ENCODE results near the gene BMP7. TPM values are rescaled to one million over a fixed set of nuclear protein-coding genes. Genes with fewer than 3 reads are reported as not detected.
"Not testable (repeated sequence)": the region's sequence is repeated elsewhere in the genome, so short reads cannot be mapped to it uniquely, and the experiment has no call there.

BMP7 gene
- total and polyA plus RNA-seq, 2 of the 13 experiments (the other 11 are each of a cell fraction or from before 2014, with no cell fraction given), result not detected

GRCh38 chr20:57158474-57158873 lies 108.0 kb downstream of the BMP7 start (continued):
- no peak for TF ChIP-seq NFE2 (CRISPR knock-in tag; IDR thresholded peaks at IDR 0.05)

GRCh38 chr20:57157787-57158186 lies 108.7 kb downstream of the BMP7 start:
- H3K79me2 ChIP-seq (ENCODE audit: insufficient read depth, low read length); H3K4me2 ChIP-seq (ENCODE audit: low read depth, low read length); H3K36me3 ChIP-seq (replicated peaks in 1 of 2; ENCODE audit: control insufficient read depth in 1 of 2, insufficient read depth in 2 of 2, low read length in 2 of 2); H2AFZ ChIP-seq (ENCODE audit: low read length); H3K9me3 ChIP-seq (ENCODE audit: low read length); BruUV-seq (replicated peaks); FAIRE-seq; intact Hi-C loops (cut with micrococcal nuclease; ENCODE audit: unreplicated experiment); ATAC-seq; CTCF ChIA-PET (ENCODE audit: low intra/inter-chr PET ratio, low total read pairs); POLR2A ChIA-PET; H3K4me1 ChIP-seq (ENCODE audit: insufficient read depth, low read length); H4K20me1 ChIP-seq (ENCODE audit: insufficient read depth, low read length); in situ Hi-C loops (cut with HindIII; ENCODE audit: extremely low pct_ligation_motif_present, low pct_unique_long_range_greater_than_20kb); H3K27ac ChIP-seq (ENCODE audit: extremely low read length, insufficient read depth, low read length); DNase-seq (ENCODE audit: low spot score); H3K9ac ChIP-seq (ENCODE audit: insufficient read depth, low read depth, low read length); H3K4me3 ChIP-seq (replicated peaks in 1 of 3; ENCODE audit: insufficient read depth in 1 of 3, low read depth in 2 of 3, low read length in 3 of 3): not testable (repeated sequence)
- WGBS (ENCODE audit: low lambda C conversion rate), result 34% methylated on average over 9 of the region's 9 CpGs
- peaks cover 3 to 32% of the 10 kb centered on the region in 2 experiments; a peak in 3 of 5 replicates for H3K27me3 ChIP-seq (ENCODE audit: control insufficient read depth in 1 of 2, insufficient read depth in 2 of 2, low read length in 2 of 2)

- intact Hi-C loops (cut with micrococcal nuclease; ENCODE audit: unreplicated experiment) (no loop called here), in situ Hi-C loops (cut with HindIII; ENCODE audit: extremely low pct_ligation_motif_present, low pct_unique_long_range_greater_than_20kb) (no loop called here)
- H3K4me2 ChIP-seq (ENCODE audit: low read depth, low read length), result no peak overlapping the region
- no peak overlapping the region for H3K27ac ChIP-seq (ENCODE audit: extremely low read length, insufficient read depth, low read length)
- ChIA-PET CTCF (ENCODE audit: low intra/inter-chr PET ratio, low total read pairs) (no interaction called here), POLR2A (no interaction called here)
- no peak overlapping the region for H3K9ac ChIP-seq (ENCODE audit: insufficient read depth, low read depth, low read length)
- ATAC-seq (no peak), DNase-seq (ENCODE audit: low spot score) (no peak), FAIRE-seq (no peak)
- TF ChIP-seq E2F2 (CRISPR knock-in tag; IDR thresholded peaks at IDR 0.05; ENCODE audit: borderline replicate concordance) (no peak), ZFP36 (IDR thresholded peaks at IDR 0.05; ENCODE audit: borderline replicate concordance, low read depth, low read length, partially characterized antibody) (no peak), ZBTB20 (CRISPR knock-in tag; IDR thresholded peaks at IDR 0.05; ENCODE audit: borderline replicate concordance, low read depth) (no peak), BCL3 (CRISPR knock-in tag; IDR thresholded peaks at IDR 0.05) (no peak), NRL (CRISPR knock-in tag; IDR thresholded peaks at IDR 0.05; ENCODE audit: borderline replicate concordance) (no peak), ZBTB7A (CRISPR knock-in tag; IDR thresholded peaks at IDR 0.05) (no peak), ZNF710 (CRISPR knock-in tag; IDR thresholded peaks at IDR 0.05; ENCODE audit: borderline replicate concordance) (no peak), ZNF713 (CRISPR knock-in tag; IDR thresholded peaks at IDR 0.05) (no peak)
- no peaks in the 10 kb centered on the region for H4K20me1 ChIP-seq (ENCODE audit: insufficient read depth, low read length)
- H3K79me2 ChIP-seq (ENCODE audit: insufficient read depth, low read length), result no peaks in the 10 kb centered on the region
- peaks cover 3 to 26% of the 10 kb centered on the region in 2 experiments; a peak in 3 of 5 replicates for H3K27me3 ChIP-seq (ENCODE audit: control insufficient read depth in 1 of 2, insufficient read depth in 2 of 2, low read length in 2 of 2)
- 56% methylated on average over 13 of the region's 13 CpGs for WGBS (ENCODE audit: low lambda C conversion rate)
- no peak overlapping the region for H2AFZ ChIP-seq (ENCODE audit: low read length)
- H3K4me1 ChIP-seq (ENCODE audit: insufficient read depth, low read length), result no peaks in the 10 kb centered on the region
- H3K9me3 ChIP-seq (ENCODE audit: low read length), result no peaks in the 10 kb centered on the region
- H3K4me3 ChIP-seq (replicated peaks in 1 of 3; ENCODE audit: insufficient read depth in 1 of 3, low read depth in 2 of 3, low read length in 3 of 3), result no peak overlapping the region
- H3K36me3 ChIP-seq (replicated peaks in 1 of 2; ENCODE audit: control insufficient read depth in 1 of 2, insufficient read depth in 2 of 2, low read length in 2 of 2), result no peaks in the 10 kb centered on the region
- BruUV-seq (replicated peaks), result no TSS peak
Observed at GRCh38 chr20:57157106-57157691, 109.2 kb downstream of the BMP7 start.
